ENCODE measurements around the gene SLC34A3. TPM values are rescaled to one million over a fixed set of nuclear protein-coding genes. Genes with fewer than 3 reads are reported as not detected.

The SLC34A3 gene
- total RNA-seq, 1 donor from 2014 or later, result not detected

- intact Hi-C loops (cut with DNase I), result no loop called here
- ATAC-seq (no peak), DNase-seq (no peak)
- Histone ChIP-seq H3K4me1 (peaks cover 28% of the 10 kb centered on the region), H3K9me3 (no peaks in the 10 kb centered on the region), H3K27me3 (ENCODE audit: low read depth) (no peaks in the 10 kb centered on the region), H3K4me3 (no peak overlapping the region), H3K36me3 (peaks cover 23% of the 10 kb centered on the region), H3K27ac (no peak overlapping the region)
- TF ChIP-seq CTCF (IDR thresholded peaks at IDR 0.05), result no peak
Measured at GRCh38 chr9:137245450-137246421, 15.0 kb downstream of the SLC34A3 start.

- Histone ChIP-seq H3K9me3 (no peaks in the 10 kb centered on the region), H3K36me3 (peaks cover 16% of the 10 kb centered on the region), H3K27ac (peak overlapping the region; percentile 33), H3K4me1 (peaks cover 21% of the 10 kb centered on the region), H3K27me3 (ENCODE audit: low read depth) (no peaks in the 10 kb centered on the region), H3K4me3 (no peak overlapping the region)
- intact Hi-C loops (cut with DNase I), result no loop called here
- DNase-seq, result no peak
- no peak for TF ChIP-seq CTCF (IDR thresholded peaks at IDR 0.05)
- peak; percentile 49 to 55 for ATAC-seq
Measured at GRCh38 chr9:137247135-137247915, 16.6 kb downstream of the SLC34A3 start.

DNA sequence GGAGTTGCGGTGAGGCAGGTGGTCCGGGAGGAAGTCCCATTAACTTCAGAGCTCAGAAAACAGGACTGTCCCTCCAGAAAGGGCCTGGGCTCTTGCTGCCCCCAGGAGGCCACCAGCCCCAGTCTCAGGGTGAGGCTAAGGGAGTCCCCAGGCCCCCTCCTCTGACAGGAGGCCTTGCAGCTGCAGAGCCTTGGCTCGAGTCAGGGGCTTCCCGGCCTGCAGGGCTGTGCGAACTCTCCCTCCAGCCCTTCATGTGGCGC lies 17.1 kb downstream of the SLC34A3 start:
- intact Hi-C loops (cut with DNase I), result no loop called here
- Histone ChIP-seq H3K9me3 (no peaks in the 10 kb centered on the region), H3K4me3 (no peak overlapping the region), H3K27me3 (ENCODE audit: low read depth) (no peaks in the 10 kb centered on the region), H3K27ac (peak overlapping the region; percentile 33), H3K4me1 (peaks cover 16% of the 10 kb centered on the region), H3K36me3 (peaks cover 11% of the 10 kb centered on the region)
- DNase-seq (no peak), ATAC-seq (no peak)
- no peak for TF ChIP-seq CTCF (IDR thresholded peaks at IDR 0.05)

- H3K27ac ChIP-seq, result no peak overlapping the region
- intact Hi-C loops (cut with DNase I), result no loop called here
- no peaks in the 10 kb centered on the region for H3K9me3 ChIP-seq
- H3K27me3 ChIP-seq (ENCODE audit: low read depth), result no peaks in the 10 kb centered on the region
- H3K36me3 ChIP-seq, result no peaks in the 10 kb centered on the region
- no peak for TF ChIP-seq CTCF (IDR thresholded peaks at IDR 0.05)
- ATAC-seq (no peak), DNase-seq (no peak)
- peaks cover 14% of the 10 kb centered on the region for H3K4me1 ChIP-seq
- no peak overlapping the region for H3K4me3 ChIP-seq
Measured at GRCh38 chr9:137250329-137251193, 19.9 kb downstream of the SLC34A3 start.

DNA sequence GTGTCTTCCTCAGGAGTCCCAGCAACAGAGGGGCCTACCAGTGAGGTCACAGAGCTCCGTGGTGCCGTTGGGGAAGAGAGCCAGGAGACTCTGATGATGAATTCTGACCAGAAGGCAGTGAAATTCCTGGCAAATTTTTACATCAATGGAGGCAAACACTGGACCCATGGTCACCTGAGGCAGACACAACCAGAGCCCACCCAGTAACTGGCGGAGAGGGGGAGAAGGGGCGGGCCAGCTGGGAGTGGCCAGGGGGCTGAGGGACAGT lies 20.4 kb downstream of the SLC34A3 start, which contains the start of gene STPG3:
Gene STPG3, plus strand, starts transcription at position 93 of the 268 bp plus-strand sequence. Its CDS starts 1 bp downstream, at position 94.
- Histone ChIP-seq H3K4me1 (peaks cover 18% of the 10 kb centered on the region), H3K36me3 (no peaks in the 10 kb centered on the region), H3K4me3 (no peak within 1 kb of the TSS), H3K27me3 (ENCODE audit: low read depth) (no peaks in the 10 kb centered on the region), H3K27ac (no peak within 1 kb of the TSS), H3K9me3 (no peaks in the 10 kb centered on the region)
- intact Hi-C loops (cut with DNase I), result no loop called here
- DNase-seq (no peak), ATAC-seq (no peak)
- no peak for TF ChIP-seq CTCF (IDR thresholded peaks at IDR 0.05)

Measured in lower lobe of right lung (tissue), 2 donors.